ENCODE data around the gene PCDH9. TPM values are rescaled to one million over a fixed set of nuclear protein-coding genes. Genes with fewer than 3 reads are reported as not detected.

The PCDH9 gene
- total and polyA plus RNA-seq, 2 of the 4 experiments (the other 2 are of a cell fraction) = 2.2 to 10.2 TPM

GRCh38 chr13:66926200-66926850, 303.8 kb downstream of the PCDH9 start:
- CTCF ChIA-PET = interaction anchor here (0.6 kb wide), 1 partner anchor 117 kb away, joined by 3 read pairs; no protein-coding TSS in a partner anchor
- BruUV-seq (replicated peaks) = no TSS peak
- Histone ChIP-seq H3K23ac (ENCODE audit: low read depth, low read length) (no peak overlapping the region), H4K20me1 (ENCODE audit: insufficient read depth, low read length) (no peaks in the 10 kb centered on the region), H2AFZ (replicated peaks; ENCODE audit: low read length, poor library complexity) (no peak overlapping the region), H3K4me2 (ENCODE audit: low read depth, low read length) (no peak overlapping the region), H3K4me3 (ENCODE audit: insufficient read depth, low read depth, low read length) (no peak overlapping the region), H2AK9ac (replicated peaks; ENCODE audit: low read depth, low read length, poor library complexity) (no peak overlapping the region), H2AK5ac (ENCODE audit: low read depth, low read length) (no peak overlapping the region), H3K56ac (ENCODE audit: extremely low read depth, insufficient read depth, low read length) (no peak overlapping the region), H3K9ac (ENCODE audit: low read depth, low read length) (no peak overlapping the region), H3K9me1 (ENCODE audit: insufficient read depth, low read length) (no peaks in the 10 kb centered on the region), H3K27me3 (ENCODE audit: control insufficient read depth, insufficient read depth, low read length) (no peaks in the 10 kb centered on the region), H3K4ac (ENCODE audit: low read depth, low read length) (no peak overlapping the region), H4K8ac (ENCODE audit: low read depth in 2 of 2, low read length in 2 of 2) (no peak overlapping the region), H2BK5ac (ENCODE audit: low read depth, low read length, poor library complexity, severe bottlenecking) (no peak overlapping the region), H3K9me3 (ENCODE audit: control insufficient read depth, insufficient read depth, low read length) (no peaks in the 10 kb centered on the region), H3K79me1 (ENCODE audit: low read depth in 1 of 2, low read length in 2 of 2) (no peaks in the 10 kb centered on the region), H3K18ac (ENCODE audit: low read depth, low read length) (no peak overlapping the region), H3K36me3 (ENCODE audit: control insufficient read depth, insufficient read depth, low read length) (no peaks in the 10 kb centered on the region), H2BK20ac (ENCODE audit: low read depth, low read length) (no peak overlapping the region), H3K4me1 (ENCODE audit: control insufficient read depth, insufficient read depth, low read length) (no peaks in the 10 kb centered on the region), H4K91ac (ENCODE audit: insufficient read depth, low read depth, low read length) (no peak overlapping the region), H2BK120ac (ENCODE audit: low read depth, low read length) (no peak overlapping the region), H3K14ac (replicated peaks; ENCODE audit: low read depth, low read length) (no peak overlapping the region), H3K27ac (ENCODE audit: insufficient read depth, low read length) (no peak overlapping the region), H4K5ac (ENCODE audit: low read depth, low read length) (no peak overlapping the region), H2BK15ac (ENCODE audit: low read depth, low read length) (no peak overlapping the region)
- POLR2A ChIA-PET (ENCODE audit: unreplicated experiment) = no interaction called here
- in situ Hi-C loops (cut with MboI; ENCODE audit: low sequenced_read_pairs) (no loop called here), dilution Hi-C loops (cut with HindIII; ENCODE audit: low sequenced_read_pairs, unreplicated experiment) (no loop called here), intact Hi-C loops (cut with micrococcal nuclease) (no loop called here)
- ATAC-seq (ENCODE audit: low read depth) (no peak), DNase-seq (no peak)
- WGBS, 2 experiments (ENCODE audit: extremely low coverage in 2 of 2, insufficient read length in 1 of 2) = no CpG with 5 or more reads among the region's 4 CpGs
- no peak for TF ChIP-seq POLR2A (IDR thresholded peaks at IDR 0.05; ENCODE audit: low read depth, low read length)
- TF ChIP-seq FOS (IDR thresholded peaks at IDR 0.05; ENCODE audit: low read depth, low read length) = no peak
- no peak for TF ChIP-seq MAZ (IDR thresholded peaks at IDR 0.05; ENCODE audit: borderline replicate concordance, low read depth, low read length)

Data from IMR-90 (cell line).